Brain microvascular endothelial cell (primary cell): ENCODE results near the gene AMZ1.
A peak's percentile ranks its signal among the peaks of the same experiment; 100 is the strongest.

Experiments
- DNase-seq: peaks from one replicate; pipeline ENCODE4 v3.0.0-alpha.2; 2020
- H3K27ac ChIP-seq: fragments of 250-450 bp; sonication (Bioruptor Pico); 2 replicates; pipeline ENCODE4 v1.5.1; 2020; ENCODE audit warnings: mild to moderate bottlenecking, moderate library complexity
- H3K27me3 ChIP-seq: fragments of 250-450 bp; sonication (Bioruptor Pico); replicated peaks from 2 replicates; pipeline ENCODE4 v1.5.1; 2020; ENCODE audit warnings: mild to moderate bottlenecking
- H3K36me3 ChIP-seq: fragments of 250-450 bp; sonication (Bioruptor Pico); replicated peaks from 2 replicates; pipeline ENCODE4 v1.5.1; 2020; ENCODE audit warnings: mild to moderate bottlenecking
- H3K4me3 ChIP-seq: 2 replicates; pipeline ENCODE4 v1.5.1; 2011; ENCODE audit warnings: low read depth, mild to moderate bottlenecking, control low read depth, low read length, moderate library complexity
- in situ Hi-C: cut with HindIII; loops from 2 replicates; pipeline ENCODE4 v1.10.0; 2017; ENCODE audit warnings: low sequenced_read_pairs, low pct_ligation_motif_present
- TF ChIP-seq, protein P1 (sequence below): IDR thresholded peaks from 2 replicates; pipeline ENCODE4 v1.5.1; 2011; ENCODE audit warnings: low read depth, mild to moderate bottlenecking, moderate library complexity, low read length, control low read depth, inconsistent platforms; ENCODE audit errors: missing control alignments

Gene AMZ1

DNA sequence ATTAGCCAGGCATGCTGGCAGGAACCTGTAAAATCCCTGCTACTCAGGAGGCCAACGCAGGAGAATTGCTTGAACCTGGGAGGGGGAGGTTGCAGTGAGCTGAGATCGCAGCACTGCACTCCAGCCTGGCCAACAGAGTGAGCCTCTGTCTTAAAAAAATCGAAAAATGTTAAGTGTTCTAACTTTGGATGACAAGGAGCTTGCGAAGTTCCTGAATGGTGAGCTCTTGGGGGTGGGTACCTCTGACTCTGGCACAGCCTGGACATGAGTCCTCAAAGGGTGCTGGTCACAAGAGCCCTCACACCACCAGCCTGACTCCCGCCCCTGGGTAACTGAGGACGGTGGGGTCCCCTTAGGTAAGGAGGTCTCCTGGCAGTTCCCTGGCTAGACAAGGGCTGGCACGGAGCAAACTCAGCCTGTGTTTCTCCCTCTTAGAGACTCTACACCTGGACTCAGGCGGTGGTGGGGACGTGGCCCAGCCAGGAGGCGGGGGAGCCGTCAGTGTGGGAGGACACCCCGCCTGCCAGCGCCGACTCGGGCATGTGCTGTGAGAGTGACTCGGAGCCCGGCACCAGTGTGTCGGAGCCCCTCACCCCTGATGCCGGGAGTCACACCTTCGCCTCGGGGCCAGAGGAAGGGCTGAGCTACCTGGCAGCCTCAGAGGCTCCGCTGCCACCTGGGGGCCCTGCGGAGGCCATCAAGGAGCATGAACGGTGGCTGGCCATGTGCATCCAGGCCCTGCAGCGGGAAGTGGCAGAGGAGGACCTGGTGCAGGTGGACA, 24.1 kb downstream of the AMZ1 start:
- Histone ChIP-seq H3K4me3 (no peak overlapping the region), H3K27me3 (no peaks in the 10 kb centered on the region), H3K36me3 (peaks cover 5% of the 10 kb centered on the region), H3K27ac (no peak overlapping the region)
- TF ChIP-seq, protein P1, sequence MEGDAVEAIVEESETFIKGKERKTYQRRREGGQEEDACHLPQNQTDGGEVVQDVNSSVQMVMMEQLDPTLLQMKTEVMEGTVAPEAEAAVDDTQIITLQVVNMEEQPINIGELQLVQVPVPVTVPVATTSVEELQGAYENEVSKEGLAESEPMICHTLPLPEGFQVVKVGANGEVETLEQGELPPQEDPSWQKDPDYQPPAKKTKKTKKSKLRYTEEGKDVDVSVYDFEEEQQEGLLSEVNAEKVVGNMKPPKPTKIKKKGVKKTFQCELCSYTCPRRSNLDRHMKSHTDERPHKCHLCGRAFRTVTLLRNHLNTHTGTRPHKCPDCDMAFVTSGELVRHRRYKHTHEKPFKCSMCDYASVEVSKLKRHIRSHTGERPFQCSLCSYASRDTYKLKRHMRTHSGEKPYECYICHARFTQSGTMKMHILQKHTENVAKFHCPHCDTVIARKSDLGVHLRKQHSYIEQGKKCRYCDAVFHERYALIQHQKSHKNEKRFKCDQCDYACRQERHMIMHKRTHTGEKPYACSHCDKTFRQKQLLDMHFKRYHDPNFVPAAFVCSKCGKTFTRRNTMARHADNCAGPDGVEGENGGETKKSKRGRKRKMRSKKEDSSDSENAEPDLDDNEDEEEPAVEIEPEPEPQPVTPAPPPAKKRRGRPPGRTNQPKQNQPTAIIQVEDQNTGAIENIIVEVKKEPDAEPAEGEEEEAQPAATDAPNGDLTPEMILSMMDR, result no peak
- DNase-seq, result no peak
- in situ Hi-C loops, result no loop called here

DNA sequence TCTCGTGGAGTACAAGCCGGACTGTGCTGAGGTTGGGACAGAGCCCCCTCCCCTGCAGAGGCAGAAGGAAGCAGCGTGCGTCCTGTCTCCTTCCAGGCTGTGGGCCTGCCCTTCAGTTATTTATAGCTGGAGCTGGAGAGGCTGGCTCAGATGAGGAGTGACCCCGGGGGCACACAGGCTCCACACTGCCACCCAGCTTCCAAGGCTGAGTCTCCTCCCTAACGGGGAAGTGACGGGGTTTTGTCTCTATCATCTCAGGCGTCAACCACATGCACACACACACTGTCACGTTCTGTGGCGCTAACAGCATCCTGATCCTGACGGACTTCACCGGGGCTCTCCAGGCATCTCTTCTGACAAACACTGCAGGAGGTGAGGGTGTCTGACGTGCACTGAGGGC, 25.4 kb downstream of the AMZ1 start:
- in situ Hi-C loops, result no loop called here
- TF ChIP-seq, protein P1, result peak; percentile 38
- H3K36me3 ChIP-seq, result peaks cover 11% of the 10 kb centered on the region
- no peak overlapping the region for H3K4me3 ChIP-seq
- no peaks in the 10 kb centered on the region for H3K27me3 ChIP-seq
- peak; percentile 22 for DNase-seq
- no peak overlapping the region for H3K27ac ChIP-seq

DNA sequence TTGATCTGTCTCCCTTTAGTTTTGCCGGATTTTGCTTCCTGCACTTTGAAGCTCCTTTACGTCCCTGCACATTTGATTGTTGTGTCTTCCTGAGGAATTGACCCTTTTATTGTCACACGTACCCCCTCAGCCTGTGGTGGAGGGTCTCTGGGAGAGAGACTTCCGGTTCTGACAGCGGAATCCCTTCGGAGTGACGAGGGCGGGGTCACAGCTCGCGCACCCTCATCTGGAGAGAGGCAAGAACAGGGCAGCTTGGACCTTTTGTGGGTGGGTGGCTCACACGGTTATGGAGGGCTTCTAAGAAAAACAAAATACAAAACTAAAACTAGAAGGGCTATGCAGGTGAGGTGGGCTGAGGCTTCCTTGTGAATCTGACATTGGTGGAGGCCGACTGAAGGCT, 26.0 kb downstream of the AMZ1 start:
- Histone ChIP-seq H3K27me3 (no peaks in the 10 kb centered on the region), H3K4me3 (no peak overlapping the region), H3K27ac (no peak overlapping the region), H3K36me3 (peaks cover 12% of the 10 kb centered on the region)
- TF ChIP-seq, protein P1, result no peak
- DNase-seq, result no peak
- in situ Hi-C loops, result no loop called here

DNA sequence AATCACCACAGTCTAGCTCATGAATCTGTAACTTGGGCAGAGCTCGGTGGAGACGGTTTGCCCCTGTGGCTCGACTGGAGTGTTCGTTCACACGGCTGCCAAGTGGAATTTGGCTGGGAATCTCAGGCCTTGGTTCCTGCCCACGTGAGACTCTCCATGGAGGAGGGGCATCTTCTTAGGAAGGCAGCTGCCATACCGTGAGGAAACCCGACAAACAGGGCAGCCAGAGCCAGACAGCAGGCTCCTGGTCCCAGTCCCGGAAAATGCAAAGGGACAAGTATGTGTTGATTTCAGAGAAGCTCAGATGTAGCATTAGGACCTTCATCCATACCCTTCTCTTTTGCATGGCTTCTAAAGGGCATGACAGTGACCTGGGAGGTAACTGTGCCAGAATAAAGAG, 26.6 kb downstream of the AMZ1 start:
- no peaks in the 10 kb centered on the region for H3K27me3 ChIP-seq

DNA sequence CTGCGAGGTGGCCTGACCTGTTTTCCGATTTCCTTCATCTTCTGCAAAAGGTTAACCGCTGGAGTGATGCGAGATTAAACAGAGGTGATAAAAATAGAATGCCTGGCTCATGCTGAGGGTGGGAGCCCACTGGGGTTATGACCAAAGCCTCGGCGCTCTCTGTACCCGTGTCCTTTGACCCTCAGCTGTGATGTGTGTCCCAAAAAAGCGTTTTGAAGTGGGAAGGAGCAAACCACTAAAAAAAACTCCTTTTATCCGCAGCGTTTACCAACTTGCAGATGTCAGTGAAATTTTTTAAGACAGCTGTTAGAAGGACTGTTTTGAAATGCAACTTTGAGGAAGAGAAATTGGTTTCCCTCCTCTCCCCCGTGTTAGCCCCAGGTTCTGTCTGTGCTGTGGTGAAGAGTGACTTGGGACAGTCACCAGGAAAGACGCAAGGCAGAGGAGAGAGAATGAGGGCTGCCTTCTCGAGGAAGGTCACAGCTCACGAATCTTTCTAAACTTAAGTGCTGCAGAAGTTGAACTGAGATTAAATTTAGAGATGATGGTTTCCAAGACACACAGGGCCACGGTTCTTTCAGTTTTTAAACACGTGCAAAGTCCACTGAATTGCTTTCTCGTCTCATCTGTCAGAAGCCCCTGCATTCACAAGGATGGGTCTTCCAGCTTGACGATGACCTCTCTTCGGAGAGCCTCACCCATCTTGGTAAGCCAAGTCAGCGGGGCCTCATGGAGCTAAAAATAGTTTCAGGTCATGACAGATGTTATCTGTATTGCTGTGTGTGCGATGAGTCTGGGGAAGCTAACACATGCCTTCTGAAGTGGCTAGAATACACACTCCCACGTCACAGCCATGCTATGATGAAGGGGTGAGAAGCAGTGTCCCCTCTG, 27.6 kb downstream of the AMZ1 start:
- no peaks in the 10 kb centered on the region for H3K27me3 ChIP-seq
- H3K4me3 ChIP-seq, result no peak overlapping the region
- in situ Hi-C loops, result no loop called here
- TF ChIP-seq, protein P1, result no peak
- H3K36me3 ChIP-seq, result peaks cover 12% of the 10 kb centered on the region
- DNase-seq, result peak; percentile 30
- H3K27ac ChIP-seq, result no peak overlapping the region

More for the DNA sequence above, 26.6 kb downstream of the AMZ1 start:
- H3K36me3 ChIP-seq, result peaks cover 12% of the 10 kb centered on the region
- no peak overlapping the region for H3K4me3 ChIP-seq
- in situ Hi-C loops, result no loop called here
- DNase-seq, result no peak
- TF ChIP-seq, protein P1, result no peak
- no peak overlapping the region for H3K27ac ChIP-seq
